Neural crest cell (in vitro differentiated cells): ENCODE measurements around the gene ZFAND2A. TPM values are rescaled to one million over a fixed set of nuclear protein-coding genes. Genes with fewer than 3 reads are reported as not detected.
"Not testable (repeated sequence)": the region's sequence is repeated elsewhere in the genome, so short reads cannot be mapped to it uniquely, and the experiment has no call there.

Experiments used
- DNase-seq: peaks from one replicate; pipeline ENCODE4 v3.0.0; 2021; ENCODE audit warnings: low read depth, mixed read lengths, low spot score
- H3K27ac Mint-ChIP-seq: one replicate; pipeline ENCODE4 v1.8.0; 2021; ENCODE audit warnings: mild to moderate bottlenecking, mixed read lengths; ENCODE audit not compliant: unreplicated experiment
- H3K27me3 Mint-ChIP-seq: 2 replicates; pipeline ENCODE4 v1.8.0; 2021; ENCODE audit warnings: low read depth, mild to moderate bottlenecking, mixed read lengths
- H3K36me3 Mint-ChIP-seq: 2 replicates; pipeline ENCODE4 v1.8.0; 2021; ENCODE audit warnings: low read depth, mild to moderate bottlenecking, mixed read lengths
- H3K4me1 Mint-ChIP-seq: 2 replicates; pipeline ENCODE4 v1.8.0; 2021; ENCODE audit warnings: mixed read lengths
- H3K4me3 Mint-ChIP-seq: one replicate; pipeline ENCODE4 v1.8.0; 2021; ENCODE audit warnings: mild to moderate bottlenecking, mixed read lengths
- H3K9me3 Mint-ChIP-seq: 2 replicates; pipeline ENCODE4 v1.8.0; 2021; ENCODE audit warnings: mixed read lengths
- CTCF ChIP-seq: fragments of 200-600 bp; sonication (generic); conservative IDR thresholded peaks from 2 replicates; pipeline ENCODE4 v1.5.0; 2021; ENCODE audit warnings: antibody characterized with exemption, mild to moderate bottlenecking
- total RNA-seq: library from RNA; stranded (reverse); gene quantifications from 2 replicates; pipeline ENCODE4 v1.2.1, GENCODE V29; 2021

Gene ZFAND2A
- total RNA-seq, 1 donor from 2014 or later, result 13.6 TPM

- Mint-ChIP-seq H3K27ac (no peak overlapping the region), H3K9me3 (no peaks in the 10 kb centered on the region), H3K36me3 (no peaks in the 10 kb centered on the region), H3K27me3 (peaks cover 58% of the 10 kb centered on the region), H3K4me3 (no peak overlapping the region), H3K4me1 (no peaks in the 10 kb centered on the region)
- DNase-seq, result no peak
- TF ChIP-seq CTCF, result no peak
Observed at GRCh38 chr7:1200045-1200444, 40.0 kb upstream of the ZFAND2A start.

GRCh38 chr7:1197997-1198625 lies 38.1 kb upstream of the ZFAND2A start:
- DNase-seq, result no peak
- Mint-ChIP-seq H3K4me3 (no peak overlapping the region), H3K27me3 (peaks cover 64% of the 10 kb centered on the region), H3K36me3 (no peaks in the 10 kb centered on the region), H3K9me3 (no peaks in the 10 kb centered on the region), H3K27ac (no peak overlapping the region), H3K4me1 (no peaks in the 10 kb centered on the region)
- TF ChIP-seq CTCF, result no peak

- no peak for DNase-seq
- Mint-ChIP-seq H3K27ac (no peak overlapping the region), H3K4me3 (no peak overlapping the region), H3K27me3 (peaks cover 72% of the 10 kb centered on the region), H3K36me3 (no peaks in the 10 kb centered on the region), H3K9me3 (no peaks in the 10 kb centered on the region), H3K4me1 (no peaks in the 10 kb centered on the region)
- TF ChIP-seq CTCF, result no peak
Observed at GRCh38 chr7:1196950-1197349, 37.0 kb upstream of the ZFAND2A start.

GRCh38 chr7:1196441-1196840 lies 36.4 kb upstream of the ZFAND2A start:
- not testable (repeated sequence) for H3K4me1 Mint-ChIP-seq, H3K27ac Mint-ChIP-seq, H3K9me3 Mint-ChIP-seq, DNase-seq, H3K4me3 Mint-ChIP-seq, H3K36me3 Mint-ChIP-seq
- peaks cover 72% of the 10 kb centered on the region for H3K27me3 Mint-ChIP-seq

- H3K4me3 Mint-ChIP-seq, result no peak overlapping the region
- H3K36me3 Mint-ChIP-seq, result no peaks in the 10 kb centered on the region
- H3K4me1 Mint-ChIP-seq, result no peaks in the 10 kb centered on the region
- TF ChIP-seq CTCF, result peak; percentile 33
- peaks cover 5% of the 10 kb centered on the region for H3K9me3 Mint-ChIP-seq
- H3K27ac Mint-ChIP-seq, result no peak overlapping the region
- no peak for DNase-seq
- peaks cover 74% of the 10 kb centered on the region for H3K27me3 Mint-ChIP-seq
Observed at GRCh38 chr7:1193593-1194424, 33.8 kb upstream of the ZFAND2A start.

- TF ChIP-seq CTCF, result no peak
- DNase-seq, result no peak
- Mint-ChIP-seq H3K9me3 (peaks cover 5% of the 10 kb centered on the region), H3K27ac (no peak overlapping the region), H3K4me1 (no peaks in the 10 kb centered on the region), H3K36me3 (no peaks in the 10 kb centered on the region), H3K27me3 (peaks cover 75% of the 10 kb centered on the region), H3K4me3 (no peak overlapping the region)
Observed at GRCh38 chr7:1192171-1192676, 32.2 kb upstream of the ZFAND2A start.
